HK-2 (cell line): ENCODE results near the gene OR51I1.

Experiments
- DNase-seq: peaks from one replicate; pipeline ENCODE4 v3.0.0-alpha.2; 2018; ENCODE audit not compliant: unreplicated experiment

Gene OR51I1

GRCh38 chr11:5441414-5441813, at the start of gene OR51I1:
Gene OR51I1, minus strand, starts transcription at chr11:5441514. Its CDS starts 0 bp downstream, at chr11:5441514.
- no peak for DNase-seq

- DNase-seq: no peak
Observed at GRCh38 chr11:5489576-5490357, 48.5 kb upstream of the OR51I1 start.

GRCh38 chr11:5488798-5489399, 47.6 kb upstream of the OR51I1 start:
- DNase-seq: no peak

GRCh38 chr11:5488385-5488784, 47.1 kb upstream of the OR51I1 start, which contains the start of gene OR52D1:
Gene OR52D1, plus strand, starts transcription at chr11:5488685. Its CDS starts 22 bp downstream, at chr11:5488707.
- DNase-seq: no peak

- DNase-seq: no peak
Observed at GRCh38 chr11:5486421-5486820, 45.1 kb upstream of the OR51I1 start.

DNA sequence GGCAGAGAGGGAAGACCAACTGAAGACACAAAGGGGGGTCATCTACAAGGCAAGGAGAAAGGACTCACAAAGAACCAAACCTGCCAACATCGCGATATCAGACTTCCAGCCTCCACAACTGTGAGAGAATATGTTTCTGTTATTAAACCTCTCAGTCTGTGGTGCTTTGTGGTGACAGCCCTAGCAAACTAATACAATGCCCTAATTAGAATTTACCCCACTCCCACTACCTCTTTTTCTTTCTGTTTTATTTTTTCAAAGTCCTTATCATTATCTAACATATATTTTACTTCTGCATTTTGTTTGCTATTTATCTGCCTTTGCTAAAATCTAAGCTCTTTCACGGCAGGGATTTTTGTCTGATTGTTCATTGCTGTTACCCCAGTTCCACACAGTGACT, 44.7 kb upstream of the OR51I1 start:
- DNase-seq: no peak

DNA sequence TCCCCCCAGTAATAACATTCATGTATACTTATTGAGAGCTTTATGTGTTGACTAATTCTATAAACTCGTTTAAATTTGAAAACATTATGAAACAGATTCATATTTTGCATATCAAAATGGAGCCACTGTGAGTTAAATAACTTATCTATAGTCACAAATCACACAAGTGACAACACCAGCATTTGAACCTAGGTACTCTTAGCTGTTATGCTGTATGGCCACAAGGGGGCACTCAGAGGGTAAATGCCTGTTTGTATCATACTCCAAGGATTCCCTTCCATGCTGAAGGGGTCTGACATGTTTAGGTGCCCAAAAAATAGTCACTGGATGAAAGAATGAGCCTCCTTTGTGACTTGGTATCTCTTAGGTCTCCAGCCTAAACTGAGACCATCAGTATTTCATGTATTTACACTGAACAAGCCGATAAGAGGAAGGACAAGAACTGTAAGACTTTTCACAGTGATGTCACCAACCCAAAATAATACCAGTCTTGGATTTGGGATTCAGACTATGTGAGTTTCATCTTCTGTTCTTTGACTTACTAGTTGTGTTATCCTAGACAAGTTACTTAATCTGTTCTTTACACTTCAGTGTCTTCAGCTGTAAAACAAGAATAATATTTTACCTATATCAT, 35.0 kb upstream of the OR51I1 start:
- DNase-seq: no peak

- no peak for DNase-seq
Observed at GRCh38 chr11:5473921-5474320, 32.6 kb upstream of the OR51I1 start.

DNA sequence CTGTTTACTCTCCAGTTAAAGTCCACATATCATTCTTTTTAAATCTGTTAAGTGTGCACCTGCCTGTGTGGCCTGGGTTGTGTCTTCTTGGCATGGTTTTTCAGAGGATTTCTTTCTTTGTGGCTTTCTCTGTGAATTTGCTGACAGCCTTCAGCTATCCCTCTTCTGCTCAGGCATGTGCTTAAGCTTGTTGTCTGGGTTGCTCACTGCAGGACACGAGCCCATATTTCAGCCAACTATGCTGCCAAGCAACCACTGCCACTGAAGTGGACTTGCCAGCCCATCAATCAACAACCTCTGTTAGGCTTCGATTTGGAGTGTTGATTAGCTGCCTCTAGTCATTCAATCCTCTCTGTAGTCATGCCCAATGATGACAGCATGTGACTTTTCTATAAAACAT, 26.2 kb upstream of the OR51I1 start:
- no peak for DNase-seq

DNA sequence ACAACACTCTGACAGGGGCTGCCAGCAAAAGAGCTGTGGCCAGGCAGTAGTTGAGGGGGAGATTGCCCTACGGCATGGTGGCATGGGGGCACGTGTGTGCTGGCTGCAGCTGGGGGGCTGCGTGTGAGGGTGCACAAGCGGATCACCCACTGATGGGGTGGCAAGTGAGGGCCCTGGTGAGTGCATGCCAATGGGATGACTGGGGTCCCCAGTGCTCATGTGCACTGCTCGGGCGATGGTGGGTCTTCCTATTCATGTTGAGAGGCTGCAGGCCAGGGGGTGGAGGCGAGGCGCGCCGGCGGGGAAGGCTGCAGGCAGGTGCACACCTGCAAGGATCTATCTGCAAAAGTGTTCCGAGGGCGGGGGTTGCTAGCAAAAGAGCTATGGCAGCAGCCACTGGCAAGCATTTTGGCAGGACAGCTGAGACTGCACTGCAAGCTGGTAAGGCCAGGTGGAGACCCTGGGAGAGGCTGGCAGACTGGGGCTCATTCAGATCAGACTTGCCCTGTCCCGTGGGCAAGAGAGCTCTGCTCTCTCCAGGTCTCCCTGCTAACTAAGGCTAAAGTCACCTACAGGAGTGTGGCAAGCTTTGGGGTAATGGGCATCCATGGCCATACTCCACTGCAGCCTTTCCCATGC, 19.8 kb upstream of the OR51I1 start:
- no peak for DNase-seq

DNA sequence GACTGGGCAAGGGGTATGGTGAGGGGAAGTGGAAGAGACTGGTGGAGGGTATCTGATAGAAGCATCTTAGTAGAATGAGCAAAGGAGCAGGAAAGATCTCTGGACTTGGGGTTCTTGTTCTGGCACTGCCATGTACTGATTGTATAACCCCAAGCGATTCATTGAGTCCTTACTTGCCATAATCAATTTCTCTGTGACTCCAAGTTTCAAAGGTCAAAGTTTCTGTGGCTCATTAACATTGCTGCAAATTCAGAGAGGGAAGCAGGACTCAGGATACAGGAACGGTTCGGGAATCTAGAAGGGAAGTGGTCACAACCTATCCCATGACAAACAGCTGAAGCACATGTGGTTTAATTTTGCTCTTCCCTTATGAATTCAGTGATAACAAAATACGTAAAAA, 8.1 kb upstream of the OR51I1 start:
- no peak for DNase-seq

GRCh38 chr11:5449023-5449422, 7.7 kb upstream of the OR51I1 start, which contains the start of gene OR51I2:
Gene OR51I2, plus strand, starts transcription at chr11:5449323. Its CDS starts 4,166 bp downstream, at chr11:5453489.
- no peak for DNase-seq

DNA sequence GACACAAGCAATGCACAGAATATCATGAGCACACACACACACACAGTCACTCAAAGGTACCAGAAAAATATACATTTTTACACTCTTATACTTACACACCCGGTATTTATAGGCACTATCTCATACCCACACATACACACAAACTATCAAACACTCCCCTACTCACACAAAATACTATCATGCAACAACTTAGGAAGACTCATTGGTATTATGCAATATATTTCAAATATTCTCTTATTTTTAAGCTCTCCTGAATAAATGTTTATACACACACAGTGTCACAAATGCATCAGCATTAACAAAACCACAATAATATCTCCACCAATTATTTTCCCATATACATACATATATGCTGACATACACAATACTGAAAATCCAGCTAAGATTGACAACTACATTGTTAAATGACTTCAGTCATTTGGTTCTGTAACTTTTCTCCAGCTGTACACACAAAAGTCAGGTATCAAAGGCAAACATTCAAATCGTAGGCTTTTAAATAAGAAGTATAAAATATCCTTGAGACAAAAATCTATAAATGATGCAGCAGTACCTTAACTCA, 2.6 kb upstream of the OR51I1 start:
- DNase-seq: no peak

GRCh38 chr11:5423131-5423530, 18.2 kb downstream of the OR51I1 start:
- no peak for DNase-seq

- no peak for DNase-seq
Observed at GRCh38 chr11:5421811-5422210, 19.5 kb downstream of the OR51I1 start, which contains the start of gene OR51Q1. Gene OR51Q1, plus strand, starts transcription at chr11:5422111. Its CDS starts 90 bp downstream, at chr11:5422201.

DNA sequence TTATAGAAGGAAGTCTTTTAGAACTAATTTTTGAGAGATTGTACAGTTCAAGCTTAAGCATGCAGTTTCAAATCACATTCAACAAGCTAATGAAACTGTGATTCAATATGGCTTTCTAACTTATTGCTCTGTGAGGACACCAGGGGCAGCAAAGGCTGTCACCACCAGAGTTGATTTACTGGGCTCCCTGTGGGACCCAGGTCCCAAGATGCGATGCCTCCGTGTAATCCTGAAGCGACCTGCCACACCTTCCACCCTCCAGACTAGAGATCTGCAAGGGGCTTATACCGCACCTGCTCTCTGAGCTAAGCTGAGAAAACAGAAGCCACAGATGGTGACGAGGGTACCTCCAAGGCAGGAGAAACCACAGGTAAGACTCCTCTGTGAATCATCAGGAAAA, 20.3 kb downstream of the OR51I1 start:
- DNase-seq: no peak

DNA sequence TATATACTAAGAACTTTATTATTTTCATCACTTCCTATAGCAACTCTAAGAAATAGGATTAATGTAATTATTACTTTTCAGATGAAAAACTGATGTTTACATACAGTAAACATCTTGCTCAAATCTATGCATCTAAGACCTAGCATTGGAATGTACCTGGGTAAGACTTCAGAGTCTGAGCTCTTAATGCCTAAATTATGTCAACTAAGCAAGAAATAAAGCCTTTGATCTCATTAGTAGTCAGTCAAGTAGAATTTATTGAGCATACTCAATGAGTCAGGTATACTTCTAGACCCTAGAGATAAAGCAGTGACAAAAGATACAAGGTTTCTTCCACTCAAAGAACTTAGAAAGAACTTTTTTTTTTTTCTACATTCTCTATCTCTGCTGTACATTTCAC, 36.1 kb downstream of the OR51I1 start:
- DNase-seq: no peak

DNA sequence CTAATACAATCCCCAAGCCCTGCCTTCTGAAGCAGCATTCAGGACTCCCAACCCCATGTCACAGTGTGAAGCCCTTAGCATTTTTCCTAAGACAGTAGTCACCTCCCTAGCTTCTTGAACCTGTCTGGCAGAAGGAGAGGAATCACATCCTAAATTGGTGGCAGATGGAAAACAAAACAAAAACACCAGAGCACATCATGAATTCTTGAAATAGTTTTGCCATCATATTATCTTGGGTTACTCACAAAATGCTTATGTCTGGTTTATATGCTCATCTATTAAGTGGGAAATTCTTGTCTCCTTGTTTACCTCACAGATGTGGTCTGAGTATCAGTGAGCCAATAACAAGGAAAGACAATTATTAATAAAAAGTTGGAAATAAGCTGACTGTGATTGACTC, 42.4 kb downstream of the OR51I1 start:
- DNase-seq: no peak

DNA sequence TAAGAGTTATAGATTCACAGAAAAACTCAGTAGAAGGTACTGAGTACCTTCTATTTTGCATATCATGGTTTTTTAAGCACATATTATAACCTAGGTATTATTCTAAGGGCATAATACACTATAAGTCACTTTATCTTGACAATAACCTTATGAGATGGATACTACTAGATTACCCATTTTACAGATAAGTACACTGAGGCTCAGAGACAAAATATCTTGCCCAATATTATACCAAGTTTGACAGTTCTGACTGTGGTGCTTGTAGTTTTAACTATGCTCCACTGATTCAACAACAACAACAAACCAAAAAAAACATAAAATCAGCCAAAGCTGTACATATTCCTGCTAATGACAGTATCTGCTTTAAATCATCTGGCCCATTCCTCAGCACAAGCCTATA, 47.2 kb downstream of the OR51I1 start:
- no peak for DNase-seq
